Endothelial cell of umbilical vein (primary cell): ENCODE data around the gene CNOT10. TPM values are rescaled to one million over a fixed set of nuclear protein-coding genes. Genes with fewer than 3 reads are reported as not detected.

Experiments
- BruUV-seq: library from RNA; stranded (reverse); fragments of 400-500 nt; replicated peaks from 2 replicates; lab custom pipeline; 2021; lab: Mats Ljungman, UMichigan
- CTCF ChIA-PET: fragments of 300-600, 350-600 bp; sonication (Branson Sonifier 250); formaldehyde crosslinking; loops from one replicate; lab custom pipeline; 2021; ENCODE audit warnings: antibody characterized with exemption, inconsistent platforms; lab: Charles Lee
- POLR2A ChIA-PET: fragments of 300-600, 350-600 bp; sonication (Branson Sonifier 250); formaldehyde crosslinking; loops from one replicate; lab custom pipeline; 2021; ENCODE audit warnings: antibody characterized with exemption, inconsistent platforms; lab: Charles Lee
- DNase-seq: peaks from one replicate; pipeline ENCODE4 v3.0.0-alpha.2; 2011; ENCODE audit warnings: low read depth, low spot score
- FAIRE-seq: peaks from 2 replicates; lab custom pipeline; 2011; peaks lifted over from hg19 to GRCh38; lab: Jason Lieb, UNC
- H2AFZ ChIP-seq: 2 replicates; pipeline ENCODE4 v1.6.0; 2012; ENCODE audit warnings: low read depth, low read length, control low read depth, inconsistent platforms
- H3K27ac ChIP-seq: 2 replicates; pipeline ENCODE4 v1.5.1; 2011; ENCODE audit warnings: low read depth, mild to moderate bottlenecking, control low read depth, low read length, moderate library complexity; ENCODE audit not compliant: insufficient read depth
- H3K27me3 ChIP-seq, 2 experiments: 2 replicates each; pipeline versions ENCODE4 v1.6.0 to v1.6.1; 2011; ENCODE audit warnings: low read length in 2 of 2, mixed read lengths in 1 of 2; ENCODE audit not compliant: control insufficient read depth in 2 of 2, insufficient read depth in 2 of 2
- H3K36me3 ChIP-seq, 2 experiments: 2 replicates in 1 of 2; 3 replicates in 1 of 2; pipeline ENCODE4 v1.5.1; 2011; ENCODE audit warnings: low read length in 2 of 2, mild to moderate bottlenecking in 1 of 2, moderate library complexity in 1 of 2; ENCODE audit not compliant: control insufficient read depth in 2 of 2, insufficient read depth in 2 of 2; ENCODE audit errors: extremely low read depth in 1 of 2
- H3K4me1 ChIP-seq: 3 replicates; pipeline ENCODE4 v1.5.1; 2011; ENCODE audit warnings: mild to moderate bottlenecking, low read length; ENCODE audit not compliant: control insufficient read depth, insufficient read depth; ENCODE audit errors: extremely low read depth
- H3K4me2 ChIP-seq: 2 replicates; pipeline ENCODE4 v1.6.1; 2011; ENCODE audit warnings: low read length, control low read depth, mixed read lengths; ENCODE audit not compliant: insufficient read depth
- H3K4me3 ChIP-seq, 3 experiments: fragments of 200-600 bp in 1 of 3; sonication (generic), shearing (Covaris generic) in 1 of 3; replicated peaks in 1 of 3; 2 replicates each; pipeline ENCODE4 v1.5.1; 2011 to 2016; ENCODE audit warnings: control low read depth in 3 of 3, low read length in 3 of 3, mild to moderate bottlenecking in 2 of 3, inconsistent platforms in 1 of 3, low read depth in 1 of 3, moderate library complexity in 1 of 3; ENCODE audit not compliant: insufficient read depth in 1 of 3
- H3K79me2 ChIP-seq: 2 replicates; pipeline ENCODE4 v1.6.0; 2012; ENCODE audit warnings: low read length, inconsistent platforms; ENCODE audit not compliant: control insufficient read depth, insufficient read depth
- H3K9ac ChIP-seq: replicated peaks from 2 replicates; pipeline ENCODE3; 2011; ENCODE audit warnings: low read length, control low read depth; ENCODE audit not compliant: insufficient read depth; ENCODE audit errors: extremely low read depth
- H3K9me1 ChIP-seq: replicated peaks from 3 replicates; pipeline ENCODE4 v1.6.0; 2011; ENCODE audit warnings: mild to moderate bottlenecking, low read length; ENCODE audit not compliant: control insufficient read depth, insufficient read depth; ENCODE audit errors: extremely low read depth
- H3K9me3 ChIP-seq: replicated peaks from 2 replicates; pipeline ENCODE4 v1.5.1; 2012; ENCODE audit warnings: low read length, inconsistent platforms; ENCODE audit not compliant: control insufficient read depth, insufficient read depth
- H4K20me1 ChIP-seq: replicated peaks from 2 replicates; pipeline ENCODE3; 2011; ENCODE audit warnings: mild to moderate bottlenecking, low read length; ENCODE audit not compliant: control insufficient read depth, insufficient read depth; ENCODE audit errors: extremely low read depth
- CTCF ChIP-seq, 2 donors: IDR thresholded peaks; 1 replicate in 1 of 2; 2 replicates in 1 of 2; pipeline ENCODE4 v1.5.1; 2011; ENCODE audit warnings: low read length in 2 of 2, mild to moderate bottlenecking in 2 of 2, moderate library complexity in 2 of 2, control low read depth in 1 of 2, inconsistent platforms in 1 of 2, low read depth in 1 of 2; ENCODE audit not compliant: insufficient read depth in 1 of 2; ENCODE audit errors: extremely low read depth in 1 of 2
- EZH2 ChIP-seq: IDR thresholded peaks from 2 replicates; pipeline ENCODE4 v1.6.1; 2012; ENCODE audit warnings: borderline replicate concordance, low read depth, mild to moderate bottlenecking, moderate library complexity, low read length, inconsistent platforms; ENCODE audit not compliant: severe bottlenecking
- FOS ChIP-seq: IDR thresholded peaks from 2 replicates; pipeline ENCODE4 v1.6.1; 2011; ENCODE audit warnings: mild to moderate bottlenecking, low read length, moderate library complexity, borderline replicate concordance; ENCODE audit not compliant: insufficient read depth
- GATA2 ChIP-seq: IDR thresholded peaks from 2 replicates; pipeline ENCODE4 v1.7.0; 2011; ENCODE audit warnings: low read depth, mild to moderate bottlenecking, moderate library complexity, mixed read lengths, low read length; ENCODE audit not compliant: insufficient read length, insufficient read depth
- JUN ChIP-seq: IDR thresholded peaks from 2 replicates; pipeline ENCODE4 v1.6.1; 2011; ENCODE audit warnings: borderline replicate concordance, low read depth; ENCODE audit not compliant: insufficient read length, insufficient read depth
- MAX ChIP-seq: IDR thresholded peaks from 2 replicates; pipeline ENCODE4 v1.6.1; 2011; ENCODE audit not compliant: insufficient read depth, insufficient read length
- MYC ChIP-seq: IDR thresholded peaks from one replicate; pipeline ENCODE4 v1.6.1; 2011; ENCODE audit warnings: mild to moderate bottlenecking, low read depth, low read length
- POLR2A ChIP-seq: IDR thresholded peaks from 2 replicates; pipeline ENCODE4 v1.6.1; 2012; ENCODE audit warnings: low read depth, mild to moderate bottlenecking, control low read depth, low read length
- POLR2AphosphoS5 ChIP-seq: IDR thresholded peaks from 2 replicates; pipeline ENCODE4 v1.6.1; 2012; ENCODE audit warnings: low read depth, mild to moderate bottlenecking, control low read depth, low read length, moderate library complexity; ENCODE audit not compliant: insufficient read depth
- dilution Hi-C: fragments of 300-500 bp; cut with MboI; formaldehyde crosslinking; loops from one replicate; pipeline ENCODE4 v1.15.0; 2019; ENCODE audit warnings: low sequenced_read_pairs; ENCODE audit not compliant: extremely low pct_ligation_motif_present
- intact Hi-C: fragments of 100-400 bp; cut with micrococcal nuclease; formaldehyde crosslinking; loops from one replicate; pipeline ENCODE4 v1.10.0; 2022
- polyA plus RNA-seq, 4 experiments: library from polyadenylated mRNA; depleted of rRNA in 3 of 4; stranded (reverse) in 3 of 4; unstranded in 1 of 4; fragments of >200 nt; gene quantifications; 2 replicates each; pipeline versions ENCODE4 v1.2.1 to v1.2.3, GENCODE V29; 2011 to 2012; ENCODE audit warnings: missing spikeins in 1 of 4
- total RNA-seq: library from RNA; stranded (reverse); gene quantifications from 2 replicates; pipeline ENCODE4 v1.2.3, GENCODE V29; 2021

The CNOT10 gene
- total and polyA plus RNA-seq, 2 donors (not counting 3 experiments of a cell fraction or from before 2014, with no cell fraction given) = 23.6 to 28.6 TPM

GRCh38 chr3:32643354-32643753, 41.6 kb upstream of the CNOT10 start:
- POLR2A ChIA-PET = no interaction called here
- peaks cover 9 to 14% of the 10 kb centered on the region in 2 experiments for H3K27me3 ChIP-seq
- no peak for FAIRE-seq
- no peak overlapping the region for H3K9ac ChIP-seq
- H3K4me1 ChIP-seq = no peaks in the 10 kb centered on the region
- TF ChIP-seq GATA2 (no peak), MYC (no peak), EZH2 (no peak), POLR2AphosphoS5 (no peak)
- H3K4me2 ChIP-seq = no peak overlapping the region
- H3K36me3 ChIP-seq = no peaks in the 10 kb centered on the region
- no peak for DNase-seq
- no peaks in the 10 kb centered on the region for H4K20me1 ChIP-seq
- no peak overlapping the region for H3K27ac ChIP-seq
- H3K79me2 ChIP-seq = no peaks in the 10 kb centered on the region
- no TSS peak for BruUV-seq
- dilution Hi-C loops = no loop called here
- CTCF ChIA-PET = interaction anchor here (1.0 to 1.3 kb wide), 4 partner anchors 10 to 1144 kb away, joined by 3 to 4 read pairs (median 3); no protein-coding TSS in a partner anchor
- intact Hi-C loops = no loop called here
- H3K9me1 ChIP-seq = no peaks in the 10 kb centered on the region
- no peaks in the 10 kb centered on the region for H3K9me3 ChIP-seq
- no peak overlapping the region for H3K4me3 ChIP-seq
- no peak overlapping the region for H2AFZ ChIP-seq

- no peaks in the 10 kb centered on the region for H3K9me1 ChIP-seq
- H3K4me1 ChIP-seq = no peaks in the 10 kb centered on the region
- dilution Hi-C loops = no loop called here
- no peaks in the 10 kb centered on the region for H3K9me3 ChIP-seq
- H3K36me3 ChIP-seq = no peaks in the 10 kb centered on the region
- ChIA-PET POLR2A (no interaction called here), CTCF (interaction anchor here (1.0 to 1.2 kb wide), 3 partner anchors 11 to 134 kb away, joined by 3 to 4 read pairs (median 3); no protein-coding TSS in a partner anchor)
- H3K27ac ChIP-seq = no peak overlapping the region
- intact Hi-C loops = no loop called here
- no TSS peak for BruUV-seq
- H3K4me2 ChIP-seq = no peak overlapping the region
- no peak overlapping the region for H2AFZ ChIP-seq
- TF ChIP-seq CTCF (IDR thresholded peaks at IDR 0.05; ENCODE audit: extremely low read depth in 1 of 2, insufficient read depth in 1 of 2, low read depth in 1 of 2, low read length in 2 of 2) (no peak), MYC (no peak), GATA2 (no peak), POLR2AphosphoS5 (no peak), JUN (no peak), POLR2A (no peak), MAX (no peak), FOS (no peak), EZH2 (no peak)
- no peaks in the 10 kb centered on the region for H3K79me2 ChIP-seq
- no peaks in the 10 kb centered on the region for H4K20me1 ChIP-seq
- DNase-seq (no peak), FAIRE-seq (no peak)
- H3K4me3 ChIP-seq = no peak overlapping the region
- H3K9ac ChIP-seq = no peak overlapping the region
- H3K27me3 ChIP-seq = peaks cover 9 to 14% of the 10 kb centered on the region in 2 experiments
Measured at GRCh38 chr3:32643816-32644215, 41.2 kb upstream of the CNOT10 start.
